Epithelial cell of esophagus (primary cell): Measurements from ENCODE around the gene KRT84.
A peak's percentile ranks its signal among the peaks of the same experiment; 100 is the strongest.
"Not testable (repeated sequence)": the region's sequence is repeated elsewhere in the genome, so short reads cannot be mapped to it uniquely, and the experiment has no call there.

ENCODE experiments used
- DNase-seq: peaks from one replicate; pipeline ENCODE4 v3.0.0; 2010; ENCODE audit warnings: low read depth
- H3K4me3 ChIP-seq: 2 replicates; pipeline ENCODE4 v1.5.1; 2011; ENCODE audit warnings: mild to moderate bottlenecking, low read length, control low read depth
- TF ChIP-seq, protein P1 (sequence below): IDR thresholded peaks from 2 replicates; pipeline ENCODE4 v1.5.1; 2011; ENCODE audit warnings: low read depth, mild to moderate bottlenecking, low read length, control low read depth, inconsistent platforms; ENCODE audit not compliant: insufficient read depth; ENCODE audit errors: missing control alignments

Gene KRT84

DNA sequence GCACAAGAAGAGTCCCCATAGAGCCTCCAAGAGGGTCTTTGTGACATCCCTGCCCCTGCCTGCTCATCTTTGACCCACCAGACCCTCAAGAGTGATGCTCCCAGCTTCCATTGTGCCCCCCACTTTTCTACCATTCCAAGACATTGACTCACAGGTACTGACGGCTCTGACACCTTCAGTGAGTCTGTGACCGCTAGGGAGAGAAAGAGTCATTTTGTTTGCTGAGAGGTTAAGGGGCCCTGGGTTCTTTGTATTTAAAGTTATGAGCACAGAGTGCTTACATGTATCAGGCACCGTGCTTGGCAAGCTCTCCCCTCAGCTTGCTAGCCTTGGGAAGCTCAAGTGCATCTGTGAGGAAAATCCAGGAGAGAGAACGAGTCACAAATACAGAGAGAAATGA lies 27.8 kb upstream of the KRT84 start:
- H3K4me3 ChIP-seq, result no peak overlapping the region
- TF ChIP-seq, protein P1, sequence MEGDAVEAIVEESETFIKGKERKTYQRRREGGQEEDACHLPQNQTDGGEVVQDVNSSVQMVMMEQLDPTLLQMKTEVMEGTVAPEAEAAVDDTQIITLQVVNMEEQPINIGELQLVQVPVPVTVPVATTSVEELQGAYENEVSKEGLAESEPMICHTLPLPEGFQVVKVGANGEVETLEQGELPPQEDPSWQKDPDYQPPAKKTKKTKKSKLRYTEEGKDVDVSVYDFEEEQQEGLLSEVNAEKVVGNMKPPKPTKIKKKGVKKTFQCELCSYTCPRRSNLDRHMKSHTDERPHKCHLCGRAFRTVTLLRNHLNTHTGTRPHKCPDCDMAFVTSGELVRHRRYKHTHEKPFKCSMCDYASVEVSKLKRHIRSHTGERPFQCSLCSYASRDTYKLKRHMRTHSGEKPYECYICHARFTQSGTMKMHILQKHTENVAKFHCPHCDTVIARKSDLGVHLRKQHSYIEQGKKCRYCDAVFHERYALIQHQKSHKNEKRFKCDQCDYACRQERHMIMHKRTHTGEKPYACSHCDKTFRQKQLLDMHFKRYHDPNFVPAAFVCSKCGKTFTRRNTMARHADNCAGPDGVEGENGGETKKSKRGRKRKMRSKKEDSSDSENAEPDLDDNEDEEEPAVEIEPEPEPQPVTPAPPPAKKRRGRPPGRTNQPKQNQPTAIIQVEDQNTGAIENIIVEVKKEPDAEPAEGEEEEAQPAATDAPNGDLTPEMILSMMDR, result no peak
- DNase-seq, result peak; percentile 44

DNA sequence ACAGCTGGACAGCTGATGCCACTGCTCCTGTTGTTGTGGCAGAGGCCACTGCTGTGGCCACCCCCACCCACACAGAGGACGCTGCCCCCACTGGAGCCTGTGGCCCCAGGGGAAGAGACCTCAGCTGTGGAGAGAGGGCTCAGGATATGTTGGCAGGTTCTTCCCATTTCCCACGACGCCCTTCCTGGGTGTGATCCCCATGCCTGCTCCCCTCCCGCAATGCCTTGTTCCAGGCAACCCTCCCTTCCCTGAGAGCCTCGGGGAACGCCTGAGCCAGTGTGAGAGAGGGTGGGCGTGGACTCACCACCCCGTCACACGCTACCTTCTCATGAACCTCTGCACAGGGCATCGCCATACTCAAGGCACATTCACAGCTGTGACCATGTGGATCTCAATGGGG lies 26.4 kb upstream of the KRT84 start:
- no peak for DNase-seq
- H3K4me3 ChIP-seq, result no peak overlapping the region
- TF ChIP-seq, protein P1, result no peak

- not testable (repeated sequence) for DNase-seq, H3K4me3 ChIP-seq
These were observed 25.3 kb upstream of the KRT84 start for GRCh38 chr12:52410589-52411248.

DNA sequence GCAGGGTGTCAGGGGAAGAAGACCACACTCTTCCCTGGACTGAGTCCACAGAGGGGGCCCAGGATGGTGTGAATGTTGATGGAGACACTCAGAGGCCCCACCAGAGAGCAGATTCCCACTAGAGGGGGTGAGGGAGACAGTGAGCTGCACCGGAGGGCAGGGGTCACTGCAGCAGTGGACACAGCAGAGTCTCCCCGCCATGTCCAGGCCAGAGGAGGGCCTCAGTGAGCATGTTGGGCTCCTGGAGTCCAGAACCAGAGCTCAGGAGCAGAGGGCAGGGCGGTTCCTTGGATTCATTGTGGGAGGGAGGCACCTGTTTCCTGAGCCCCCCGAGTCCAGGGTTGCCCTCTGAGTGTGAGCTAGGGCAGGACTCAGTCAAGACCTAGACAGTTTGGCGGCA lies 22.5 kb upstream of the KRT84 start:
- TF ChIP-seq, protein P1, result no peak
- H3K4me3 ChIP-seq, result no peak overlapping the region
- DNase-seq, result no peak

DNA sequence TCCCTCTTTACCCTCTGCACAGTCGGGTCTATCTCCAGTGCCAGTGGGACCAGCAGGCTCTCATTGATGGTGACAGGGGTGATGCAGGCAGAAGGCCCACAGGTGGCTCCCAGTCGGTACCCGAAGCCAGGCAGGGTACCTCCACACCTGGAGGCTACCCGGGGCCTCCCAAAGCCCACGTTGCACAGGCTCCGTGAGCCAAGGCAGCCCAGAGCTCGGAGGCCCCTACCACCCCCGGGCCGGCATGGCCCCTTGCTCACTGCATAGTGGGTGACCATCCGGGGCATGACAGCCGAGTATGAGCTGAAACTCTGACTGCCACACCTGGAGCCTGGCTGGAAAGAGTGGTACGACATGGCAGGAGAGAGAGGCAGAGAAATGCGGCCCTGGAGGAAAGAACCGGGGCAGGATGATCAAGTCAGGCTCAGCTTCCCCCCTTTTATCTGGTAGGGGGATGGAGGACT lies 20.5 kb upstream of the KRT84 start, which contains the start of gene KRT82:
Gene KRT82 (minus strand): TSS at position 414 of the 464 bp plus-strand sequence. CDS start 58 bp downstream, at position 356.
- TF ChIP-seq, protein P1, result no peak
- H3K4me3 ChIP-seq, result no peak within 1 kb of the TSS
- DNase-seq, result no peak

- no peak overlapping the region for H3K4me3 ChIP-seq
- DNase-seq, result no peak
- TF ChIP-seq, protein P1, result no peak
These were observed 19.5 kb upstream of the KRT84 start for GRCh38 chr12:52404951-52405350.

- no peak overlapping the region for H3K4me3 ChIP-seq
- DNase-seq, result no peak
- TF ChIP-seq, protein P1, result no peak
These were observed 18.1 kb upstream of the KRT84 start for GRCh38 chr12:52403561-52403960.
